Muscle of arm (tissue), 12 donors: ENCODE data around the gene RRP1B. TPM values are rescaled to one million over a fixed set of nuclear protein-coding genes. Genes with fewer than 3 reads are reported as not detected.
"Not testable (repeated sequence)": the region's sequence is repeated elsewhere in the genome, so short reads cannot be mapped to it uniquely, and the experiment has no call there.

Source experiments
- DNase-seq: peaks from one replicate; pipeline ENCODE4 v3.0.0-alpha.2; 2013
- polyA plus RNA-seq, 12 donors: library from polyadenylated mRNA; unstranded; fragments of 120-200 nt; gene quantifications; one replicate each; pipeline ENCODE4 v1.2.1, GENCODE V29; 2013; ENCODE audit not compliant: insufficient read length in 12 of 12

The RRP1B gene
- polyA plus RNA-seq, 12 donors, result 21.4 to 29.3 (median 25.0) TPM; not detected in 1

GRCh38 chr21:43665879-43666278, 6.5 kb downstream of the RRP1B start:
- DNase-seq, result no peak

GRCh38 chr21:43667191-43667904, 8.0 kb downstream of the RRP1B start:
- DNase-seq, result no peak

GRCh38 chr21:43669828-43670605, 10.7 kb downstream of the RRP1B start:
- no peak for DNase-seq

- no peak for DNase-seq
Measured at GRCh38 chr21:43675871-43676270, 16.5 kb downstream of the RRP1B start.

- no peak for DNase-seq
Measured at GRCh38 chr21:43676391-43676790, 17.0 kb downstream of the RRP1B start.

GRCh38 chr21:43679951-43680350, 20.6 kb downstream of the RRP1B start:
- DNase-seq, result no peak

- DNase-seq, result not testable (repeated sequence)
Measured at GRCh38 chr21:43680421-43680820, 21.1 kb downstream of the RRP1B start.

GRCh38 chr21:43681650-43682049, 22.3 kb downstream of the RRP1B start:
- DNase-seq, result no peak

GRCh38 chr21:43684424-43684823, 25.1 kb downstream of the RRP1B start:
- no peak for DNase-seq

GRCh38 chr21:43686811-43687565, 27.6 kb downstream of the RRP1B start:
- no peak for DNase-seq

- DNase-seq, result no peak
Measured at GRCh38 chr21:43687566-43688399, 28.4 kb downstream of the RRP1B start.

- DNase-seq, result no peak
Measured at GRCh38 chr21:43688906-43689305, 29.5 kb downstream of the RRP1B start.

- no peak for DNase-seq
Measured at GRCh38 chr21:43689556-43690337, 30.4 kb downstream of the RRP1B start.

GRCh38 chr21:43690346-43690745, 31.0 kb downstream of the RRP1B start:
- DNase-seq, result no peak

- no peak for DNase-seq
Measured at GRCh38 chr21:43691086-43691795, 31.9 kb downstream of the RRP1B start.

- no peak for DNase-seq
Measured at GRCh38 chr21:43691801-43692200, 32.4 kb downstream of the RRP1B start.

GRCh38 chr21:43692949-43693348, 33.6 kb downstream of the RRP1B start:
- DNase-seq, result no peak

- no peak for DNase-seq
Measured at GRCh38 chr21:43693981-43694380, 34.6 kb downstream of the RRP1B start.

- DNase-seq, result no peak
Measured at GRCh38 chr21:43694437-43695079, 35.2 kb downstream of the RRP1B start.

- no peak for DNase-seq
Measured at GRCh38 chr21:43696214-43696613, 36.9 kb downstream of the RRP1B start.
